HCT116 (cell line): Measurements from ENCODE around the gene FTO. TPM values are rescaled to one million over a fixed set of nuclear protein-coding genes. Genes with fewer than 3 reads are reported as not detected.

ENCODE experiments used
- ATAC-seq: fragments of 200-7000 bp; cut with Tn5 transposase; 2 replicates; pipeline ENCODE4 v1.9.1; 2020; ENCODE audit warnings: mild to moderate bottlenecking, moderate library complexity
- BruUV-seq: library from RNA; stranded (reverse); fragments of 400-500 nt; replicated peaks from 2 replicates; lab custom pipeline; 2021; lab: Mats Ljungman, UMichigan
- CTCF ChIA-PET: fragments of 300-600 bp; sonication (Branson Sonifier 250); formaldehyde crosslinking; loops from one replicate; lab custom pipeline; 2021; ENCODE audit warnings: antibody characterized with exemption; lab: Charles Lee
- POLR2A ChIA-PET: fragments of 300-600, 350-600 bp; sonication (Branson Sonifier 250); formaldehyde crosslinking; loops from one replicate; lab custom pipeline; 2021; ENCODE audit warnings: antibody characterized with exemption; lab: Charles Lee
- RAD21 ChIA-PET, 2 experiments: fragments of 300-600 bp; sonication (Branson Sonifier 250); formaldehyde crosslinking; loops; one replicate each; lab custom pipeline; 2023; ENCODE audit warnings: low total read pairs in 2 of 2; ENCODE audit not compliant: uncharacterized antibody in 2 of 2, unreplicated experiment in 2 of 2, low non-redundant PET in 1 of 2; lab: Charles Lee
- DNase-seq: peaks from one replicate; pipeline ENCODE4 v3.0.0-alpha.2; 2010; ENCODE audit warnings: low read depth, low spot score
- H2AFZ ChIP-seq: fragments of 200-600 bp; shearing (Covaris generic), sonication (generic); 2 replicates; pipeline ENCODE4 v1.6.1; 2017; ENCODE audit warnings: low read depth, mixed run types, mixed read lengths, antibody characterized with exemption, low read length; ENCODE audit not compliant: poor library complexity, severe bottlenecking
- H3K27ac ChIP-seq: 2 replicates; pipeline ENCODE4 v1.5.1; 2012; ENCODE audit warnings: low read depth, low read length
- H3K27me3 ChIP-seq: fragments of 200-600 bp; sonication (generic); 2 replicates; pipeline ENCODE4 v1.6.1; 2016; ENCODE audit warnings: mixed run types, low read length, mixed read lengths; ENCODE audit not compliant: insufficient read depth
- H3K36me3 ChIP-seq, 2 experiments: fragments of 200-500 bp in 1 of 2; fragments of 200-600 bp in 1 of 2; sonication (Bioruptor generic) in 1 of 2; sonication (generic) in 1 of 2; 2 replicates each; pipeline versions ENCODE4 v1.5.1 to v1.6.1; 2014 to 2016; ENCODE audit warnings: low read length in 2 of 2, inconsistent platforms in 1 of 2, mixed read lengths in 1 of 2, mixed run types in 1 of 2; ENCODE audit not compliant: insufficient read depth in 2 of 2, control insufficient read depth in 1 of 2
- H3K4me1 ChIP-seq, 2 experiments: fragments of 200-600 bp in 1 of 2; sonication (generic) in 1 of 2; 2 replicates each; pipeline versions ENCODE4 v1.5.1 to v1.6.1; 2012 to 2017; ENCODE audit warnings: low read length in 2 of 2, inconsistent platforms in 1 of 2, mild to moderate bottlenecking in 1 of 2, mixed read lengths in 1 of 2, mixed run types in 1 of 2, moderate library complexity in 1 of 2; ENCODE audit not compliant: insufficient read depth in 2 of 2, control insufficient read depth in 1 of 2
- H3K4me2 ChIP-seq: fragments of 200-600 bp; sonication (generic); 2 replicates; pipeline ENCODE4 v1.6.1; 2017; ENCODE audit warnings: mixed run types, low read length, mixed read lengths
- H3K4me3 ChIP-seq, 2 experiments: fragments of 200-600 bp in 1 of 2; sonication (generic) in 1 of 2; replicated peaks in 1 of 2; 2 replicates each; pipeline ENCODE4 v1.5.1; 2011 to 2016; ENCODE audit warnings: low read length in 2 of 2, control low read depth in 1 of 2, low read depth in 1 of 2, mild to moderate bottlenecking in 1 of 2, mixed read lengths in 1 of 2, mixed run types in 1 of 2
- H3K79me2 ChIP-seq: fragments of 200-600 bp; sonication (generic); 2 replicates; pipeline ENCODE4 v1.6.1; 2017; ENCODE audit warnings: mild to moderate bottlenecking, mixed run types, low read length, moderate library complexity, mixed read lengths; ENCODE audit not compliant: insufficient read depth
- H3K9ac ChIP-seq: fragments of 200-600 bp; sonication (generic); 2 replicates; pipeline ENCODE4 v1.6.1; 2016; ENCODE audit warnings: low read length, mixed read lengths
- H3K9me2 ChIP-seq: fragments of 200-600 bp; sonication (generic), shearing (Covaris generic); 2 replicates; pipeline ENCODE4 v1.6.1; 2017; ENCODE audit warnings: mixed run types, mild to moderate bottlenecking, moderate library complexity; ENCODE audit not compliant: insufficient read depth
- H3K9me3 ChIP-seq, 2 experiments: fragments of 200-500 bp in 1 of 2; fragments of 200-600 bp in 1 of 2; sonication (Bioruptor generic) in 1 of 2; sonication (generic) in 1 of 2; 2 replicates each; pipeline ENCODE4 v1.6.1; 2014 to 2017; ENCODE audit warnings: low read length in 2 of 2, mixed read lengths in 2 of 2, inconsistent platforms in 1 of 2, low read depth in 1 of 2, mild to moderate bottlenecking in 1 of 2, mixed run types in 1 of 2, moderate library complexity in 1 of 2; ENCODE audit not compliant: control insufficient read depth in 1 of 2, insufficient read depth in 1 of 2
- H4K20me1 ChIP-seq: fragments of 200-600 bp; sonication (generic), shearing (Covaris generic); 2 replicates; pipeline ENCODE4 v1.6.1; 2017; ENCODE audit warnings: mixed run types, mild to moderate bottlenecking, moderate library complexity; ENCODE audit not compliant: insufficient read depth
- EGR1 ChIP-seq: IDR thresholded peaks from 2 replicates; pipeline ENCODE4 v1.6.1; 2012; ENCODE audit warnings: low read depth
- EZH2 ChIP-seq: fragments of 200-600 bp; sonication (generic); IDR thresholded peaks from 2 replicates; pipeline ENCODE4 v1.6.1; 2017; ENCODE audit warnings: antibody characterized with exemption, mixed run types
- EZH2phosphoT487 ChIP-seq: fragments of 200-600 bp; IDR thresholded peaks from 2 replicates; pipeline ENCODE4 v1.6.1; 2018; ENCODE audit warnings: antibody characterized with exemption, borderline replicate concordance
- JUND ChIP-seq: IDR thresholded peaks from 2 replicates; pipeline ENCODE4 v1.6.1; 2012
- POLR2A ChIP-seq: IDR thresholded peaks from 2 replicates; pipeline ENCODE4 v1.7.0; 2011; ENCODE audit warnings: borderline replicate concordance; ENCODE audit not compliant: insufficient read depth, insufficient read length; ENCODE audit errors: extremely low read depth
- RAD21 ChIP-seq: IDR thresholded peaks from 2 replicates; pipeline ENCODE4 v1.6.1; 2012; ENCODE audit warnings: low read depth, mild to moderate bottlenecking
- YY1 ChIP-seq: IDR thresholded peaks from 2 replicates; pipeline ENCODE4 v1.6.1; 2011; ENCODE audit warnings: low read length, low read depth, moderate library complexity, mild to moderate bottlenecking; ENCODE audit not compliant: insufficient replicate concordance; ENCODE audit errors: extremely low read depth
- ZNF274 ChIP-seq: fragments of 200-500 bp; sonication (Bioruptor generic); IDR thresholded peaks from 2 replicates; pipeline ENCODE4 v1.6.1; 2014; ENCODE audit warnings: mild to moderate bottlenecking, low read depth, low read length, inconsistent platforms
- intact Hi-C: fragments of 100-400 bp; cut with micrococcal nuclease; formaldehyde crosslinking; loops from 2 replicates; pipeline ENCODE4 v1.10.0; 2022
- total RNA-seq: library from RNA; stranded (reverse); gene quantifications from one replicate; pipeline ENCODE4 v1.2.1, GENCODE V29; 2021; ENCODE audit not compliant: unreplicated experiment
- TF ChIP-seq, protein P1 (sequence below), 3 experiments: fragments of 200-600 bp in 1 of 3; sonication (generic) in 1 of 3; IDR thresholded peaks in 2 of 3; conservative IDR thresholded peaks in 1 of 3; 2 replicates each; pipeline ENCODE4 v1.5.1; 2012 to 2017; ENCODE audit warnings: low read depth in 2 of 3, low read length in 2 of 3, antibody characterized with exemption in 1 of 3, borderline replicate concordance in 1 of 3, control low read depth in 1 of 3, mild to moderate bottlenecking in 1 of 3, mixed read lengths in 1 of 3, mixed run types in 1 of 3, moderate library complexity in 1 of 3; ENCODE audit not compliant: insufficient read depth in 1 of 3
- TF ChIP-seq, protein P2 (sequence below): IDR thresholded peaks from 2 replicates; pipeline ENCODE4 v1.6.1; 2011; ENCODE audit warnings: mild to moderate bottlenecking, low read length, moderate library complexity; ENCODE audit not compliant: insufficient replicate concordance; ENCODE audit errors: extremely low read depth
- TF ChIP-seq, protein P3 (sequence below): IDR thresholded peaks from 2 replicates; pipeline ENCODE4 v1.6.1; 2012

Gene FTO
- total RNA-seq, 1 experiment from 2014 or later, result 55.2 TPM

DNA sequence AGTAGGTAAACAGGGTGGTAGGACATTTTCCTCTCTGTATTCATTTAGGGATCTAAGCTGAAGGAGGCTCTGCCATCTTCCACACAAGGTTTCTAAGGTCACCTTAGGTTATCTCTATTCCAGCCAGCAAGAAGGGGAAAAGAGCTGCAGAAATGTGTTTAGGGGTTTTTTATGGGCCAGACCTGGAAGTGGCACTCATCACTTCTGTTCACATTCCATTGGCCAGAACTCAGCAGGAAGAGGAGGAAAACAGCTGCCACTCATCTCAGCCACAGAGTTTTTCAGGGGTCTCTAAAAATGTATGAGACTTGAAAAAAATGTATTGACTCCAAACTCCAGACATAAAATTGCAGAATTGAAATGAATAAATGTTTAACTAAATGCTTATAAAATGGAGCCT, 65.8 kb downstream of the FTO start (continued):
- TF ChIP-seq, protein P1, sequence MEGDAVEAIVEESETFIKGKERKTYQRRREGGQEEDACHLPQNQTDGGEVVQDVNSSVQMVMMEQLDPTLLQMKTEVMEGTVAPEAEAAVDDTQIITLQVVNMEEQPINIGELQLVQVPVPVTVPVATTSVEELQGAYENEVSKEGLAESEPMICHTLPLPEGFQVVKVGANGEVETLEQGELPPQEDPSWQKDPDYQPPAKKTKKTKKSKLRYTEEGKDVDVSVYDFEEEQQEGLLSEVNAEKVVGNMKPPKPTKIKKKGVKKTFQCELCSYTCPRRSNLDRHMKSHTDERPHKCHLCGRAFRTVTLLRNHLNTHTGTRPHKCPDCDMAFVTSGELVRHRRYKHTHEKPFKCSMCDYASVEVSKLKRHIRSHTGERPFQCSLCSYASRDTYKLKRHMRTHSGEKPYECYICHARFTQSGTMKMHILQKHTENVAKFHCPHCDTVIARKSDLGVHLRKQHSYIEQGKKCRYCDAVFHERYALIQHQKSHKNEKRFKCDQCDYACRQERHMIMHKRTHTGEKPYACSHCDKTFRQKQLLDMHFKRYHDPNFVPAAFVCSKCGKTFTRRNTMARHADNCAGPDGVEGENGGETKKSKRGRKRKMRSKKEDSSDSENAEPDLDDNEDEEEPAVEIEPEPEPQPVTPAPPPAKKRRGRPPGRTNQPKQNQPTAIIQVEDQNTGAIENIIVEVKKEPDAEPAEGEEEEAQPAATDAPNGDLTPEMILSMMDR (IDR thresholded peaks at IDR 0.05 in 2 of 3, conservative IDR thresholded peaks at IDR 0.05 in 1 of 3; ENCODE audit: borderline replicate concordance in 1 of 3, insufficient read depth in 1 of 3, low read depth in 2 of 3, low read length in 2 of 3), result no peak
- TF ChIP-seq EGR1, result no peak

DNA sequence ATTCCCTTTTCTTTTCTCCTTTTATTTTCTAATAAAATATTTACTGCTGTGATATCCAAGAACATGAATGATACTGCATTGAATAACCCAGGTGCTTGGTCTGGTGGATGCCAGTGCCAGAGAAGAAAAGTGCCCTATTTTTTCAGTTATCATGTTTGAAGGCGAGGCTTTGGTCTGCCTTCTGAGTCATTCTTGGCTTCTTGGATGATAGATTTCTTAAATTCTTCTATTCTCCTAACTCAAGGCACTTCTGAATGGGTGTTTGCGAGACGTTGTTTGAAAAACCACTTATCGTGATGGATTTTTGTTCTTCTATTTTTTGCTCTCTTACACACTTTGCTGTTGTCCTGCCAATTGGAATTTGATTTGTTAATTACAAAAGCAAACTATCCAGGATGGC, 66.7 kb downstream of the FTO start:
- H3K27ac ChIP-seq, result no peak overlapping the region

More for the DNA sequence above, 66.7 kb downstream of the FTO start:
- no peaks in the 10 kb centered on the region for H3K36me3 ChIP-seq
- ATAC-seq (no peak), DNase-seq (no peak)
- no peak overlapping the region for H3K4me2 ChIP-seq
- H2AFZ ChIP-seq, result no peak overlapping the region
- RAD21 ChIA-PET, result no interaction called here
- H3K9me2 ChIP-seq, result no peaks in the 10 kb centered on the region
- intact Hi-C loops, result loop anchor here (5.0 to 10.0 kb wide), 7 partner anchors 223 to 1487 kb away; partner anchors contain the start of gene IRX3
- H3K9ac ChIP-seq, result no peak overlapping the region
- POLR2A ChIA-PET, result no interaction called here
- no peak for TF ChIP-seq POLR2A
- no peak for TF ChIP-seq RAD21
- TF ChIP-seq YY1, result no peak
- no peak for TF ChIP-seq ZNF274
- TF ChIP-seq EZH2phosphoT487, result no peak
- TF ChIP-seq, protein P2, sequence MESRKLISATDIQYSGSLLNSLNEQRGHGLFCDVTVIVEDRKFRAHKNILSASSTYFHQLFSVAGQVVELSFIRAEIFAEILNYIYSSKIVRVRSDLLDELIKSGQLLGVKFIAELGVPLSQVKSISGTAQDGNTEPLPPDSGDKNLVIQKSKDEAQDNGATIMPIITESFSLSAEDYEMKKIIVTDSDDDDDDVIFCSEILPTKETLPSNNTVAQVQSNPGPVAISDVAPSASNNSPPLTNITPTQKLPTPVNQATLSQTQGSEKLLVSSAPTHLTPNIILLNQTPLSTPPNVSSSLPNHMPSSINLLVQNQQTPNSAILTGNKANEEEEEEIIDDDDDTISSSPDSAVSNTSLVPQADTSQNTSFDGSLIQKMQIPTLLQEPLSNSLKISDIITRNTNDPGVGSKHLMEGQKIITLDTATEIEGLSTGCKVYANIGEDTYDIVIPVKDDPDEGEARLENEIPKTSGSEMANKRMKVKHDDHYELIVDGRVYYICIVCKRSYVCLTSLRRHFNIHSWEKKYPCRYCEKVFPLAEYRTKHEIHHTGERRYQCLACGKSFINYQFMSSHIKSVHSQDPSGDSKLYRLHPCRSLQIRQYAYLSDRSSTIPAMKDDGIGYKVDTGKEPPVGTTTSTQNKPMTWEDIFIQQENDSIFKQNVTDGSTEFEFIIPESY, result no peak
- TF ChIP-seq EZH2, result no peak
- TF ChIP-seq, protein P1 (IDR thresholded peaks at IDR 0.05 in 2 of 3, conservative IDR thresholded peaks at IDR 0.05 in 1 of 3; ENCODE audit: borderline replicate concordance in 1 of 3, insufficient read depth in 1 of 3, low read depth in 2 of 3, low read length in 2 of 3), result no peak
- no peak for TF ChIP-seq JUND
- TF ChIP-seq, protein P3, sequence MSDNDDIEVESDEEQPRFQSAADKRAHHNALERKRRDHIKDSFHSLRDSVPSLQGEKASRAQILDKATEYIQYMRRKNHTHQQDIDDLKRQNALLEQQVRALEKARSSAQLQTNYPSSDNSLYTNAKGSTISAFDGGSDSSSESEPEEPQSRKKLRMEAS, result no peak
- CTCF ChIA-PET, result interaction anchor here (0.7 to 0.8 kb wide), 2 partner anchors 28 to 221 kb away, joined by 3 to 5 read pairs; no protein-coding TSS in a partner anchor
- no peaks in the 10 kb centered on the region for H3K27me3 ChIP-seq
- BruUV-seq, result no TSS peak
- H3K9me3 ChIP-seq, result no peaks in the 10 kb centered on the region
- peaks cover 12% of the 10 kb centered on the region; the same call in 1 of the 2 replicates for H3K79me2 ChIP-seq
- peaks cover 47 to 56% of the 10 kb centered on the region in 2 experiments for H3K4me1 ChIP-seq
- no peaks in the 10 kb centered on the region for H4K20me1 ChIP-seq
- H3K4me3 ChIP-seq, result no peak overlapping the region
